Stimulated activated effector memory CD8-positive, alpha-beta T cell treated with anti-CD3 and anti-CD28 coated beads, Interleukin-12 subunit alpha, Interleukin-12 subunit beta, amount 100 ng/mL, for 72 hours (primary cell): Measurements from ENCODE around the gene DNAH9.
"Not testable (repeated sequence)": the region's sequence is repeated elsewhere in the genome, so short reads cannot be mapped to it uniquely, and the experiment has no call there.

Source experiments
- ATAC-seq: fragments of 150-1000 bp; cut with Tn5 transposase; 2 replicates; pipeline ENCODE4 v1.10.0; 2021
- DNase-seq, 2 donors: peaks; one replicate each; pipeline ENCODE4 v3.0.0; 2021 to 2022; ENCODE audit warnings: low spot score in 2 of 2
- H3K27ac Mint-ChIP-seq: one replicate; pipeline ENCODE4 v1.8.0; 2022; ENCODE audit warnings: mild to moderate bottlenecking, mixed read lengths
- H3K36me3 Mint-ChIP-seq: one replicate; pipeline ENCODE4 v1.8.0; 2022; ENCODE audit warnings: mild to moderate bottlenecking, mixed read lengths
- H3K4me1 Mint-ChIP-seq: one replicate; pipeline ENCODE4 v1.8.0; 2022; ENCODE audit warnings: mixed read lengths
- H3K4me3 Mint-ChIP-seq: one replicate; pipeline ENCODE4 v1.8.0; 2022; ENCODE audit warnings: mild to moderate bottlenecking, mixed read lengths
- H3K9me3 Mint-ChIP-seq: one replicate; pipeline ENCODE4 v1.8.0; 2022; ENCODE audit warnings: mixed read lengths

Gene DNAH9

GRCh38 chr17:11950771-11951519, 352.7 kb downstream of the DNAH9 start:
- Mint-ChIP-seq H3K4me3 (no peak overlapping the region), H3K9me3 (peaks cover 4% of the 10 kb centered on the region), H3K27ac (no peak overlapping the region), H3K36me3 (no peaks in the 10 kb centered on the region), H3K4me1 (no peaks in the 10 kb centered on the region)
- no peak for DNase-seq
- no peak for ATAC-seq

- ATAC-seq (no peak), DNase-seq (no peak)
- Mint-ChIP-seq H3K4me3 (no peak overlapping the region), H3K27ac (no peak overlapping the region), H3K4me1 (no peaks in the 10 kb centered on the region), H3K9me3 (peaks cover 6% of the 10 kb centered on the region), H3K36me3 (peaks cover 5% of the 10 kb centered on the region)
Observed at GRCh38 chr17:11952610-11953009, 354.3 kb downstream of the DNAH9 start.

- H3K4me1 Mint-ChIP-seq: no peaks in the 10 kb centered on the region
- H3K9me3 Mint-ChIP-seq: peaks cover 6% of the 10 kb centered on the region
- H3K4me3 Mint-ChIP-seq: no peak overlapping the region
- H3K36me3 Mint-ChIP-seq: peaks cover 7% of the 10 kb centered on the region
- no peak for DNase-seq
- ATAC-seq: no peak
- no peak overlapping the region for H3K27ac Mint-ChIP-seq
Observed at GRCh38 chr17:11953924-11954323, 355.7 kb downstream of the DNAH9 start.

GRCh38 chr17:11954936-11955335, 356.7 kb downstream of the DNAH9 start:
- ATAC-seq (no peak), DNase-seq (no peak)
- no peak overlapping the region for H3K27ac Mint-ChIP-seq
- peaks cover 6% of the 10 kb centered on the region for H3K9me3 Mint-ChIP-seq
- no peak overlapping the region for H3K4me3 Mint-ChIP-seq
- peaks cover 7% of the 10 kb centered on the region for H3K36me3 Mint-ChIP-seq
- H3K4me1 Mint-ChIP-seq: no peaks in the 10 kb centered on the region

GRCh38 chr17:11969565-11969964, 371.3 kb downstream of the DNAH9 start:
- no peaks in the 10 kb centered on the region for H3K4me1 Mint-ChIP-seq
- DNase-seq: no peak
- ATAC-seq: no peak
- no peak overlapping the region for H3K4me3 Mint-ChIP-seq
- no peak overlapping the region for H3K27ac Mint-ChIP-seq
- H3K9me3 Mint-ChIP-seq: peaks cover 39% of the 10 kb centered on the region
- H3K36me3 Mint-ChIP-seq: no peaks in the 10 kb centered on the region

- not testable (repeated sequence) for H3K36me3 Mint-ChIP-seq, H3K4me3 Mint-ChIP-seq
Observed at GRCh38 chr17:11972741-11973140, 374.5 kb downstream of the DNAH9 start.

GRCh38 chr17:11979795-11980194, 381.5 kb downstream of the DNAH9 start:
- Mint-ChIP-seq H3K4me1 (peaks cover 11% of the 10 kb centered on the region), H3K27ac (no peak overlapping the region), H3K36me3 (peaks cover 56% of the 10 kb centered on the region), H3K9me3 (no peaks in the 10 kb centered on the region), H3K4me3 (no peak overlapping the region)
- no peak for DNase-seq
- ATAC-seq: no peak

More at GRCh38 chr17:11972741-11973140, 374.5 kb downstream of the DNAH9 start:
- Mint-ChIP-seq H3K9me3 (peaks cover 14% of the 10 kb centered on the region), H3K4me1 (peaks cover 13% of the 10 kb centered on the region)
- not testable (repeated sequence) for H3K27ac Mint-ChIP-seq, ATAC-seq, DNase-seq

GRCh38 chr17:11980813-11981212, 382.5 kb downstream of the DNAH9 start:
- ATAC-seq (no peak), DNase-seq (no peak)
- Mint-ChIP-seq H3K9me3 (no peaks in the 10 kb centered on the region), H3K36me3 (peaks cover 57% of the 10 kb centered on the region), H3K4me1 (peaks cover 4% of the 10 kb centered on the region), H3K27ac (no peak overlapping the region), H3K4me3 (no peak overlapping the region)

- Mint-ChIP-seq H3K9me3 (no peaks in the 10 kb centered on the region), H3K27ac (no peak overlapping the region), H3K36me3 (peaks cover 57% of the 10 kb centered on the region), H3K4me3 (no peak overlapping the region), H3K4me1 (no peaks in the 10 kb centered on the region)
- DNase-seq (no peak), ATAC-seq (no peak)
Observed at GRCh38 chr17:11981862-11982261, 383.6 kb downstream of the DNAH9 start.

GRCh38 chr17:11986179-11986941, 388.1 kb downstream of the DNAH9 start:
- Mint-ChIP-seq H3K4me3 (no peak overlapping the region), H3K4me1 (peaks cover 11% of the 10 kb centered on the region), H3K27ac (no peak overlapping the region), H3K9me3 (no peaks in the 10 kb centered on the region), H3K36me3 (peaks cover 53% of the 10 kb centered on the region)
- ATAC-seq (no peak), DNase-seq (no peak)

- Mint-ChIP-seq H3K9me3 (no peaks in the 10 kb centered on the region), H3K4me1 (peaks cover 11% of the 10 kb centered on the region), H3K27ac (no peak overlapping the region), H3K4me3 (no peak overlapping the region), H3K36me3 (peaks cover 52% of the 10 kb centered on the region)
- no peak for ATAC-seq
- no peak for DNase-seq
Observed at GRCh38 chr17:11986942-11987329, 388.7 kb downstream of the DNAH9 start.

GRCh38 chr17:11990363-11990983, 392.2 kb downstream of the DNAH9 start:
- no peaks in the 10 kb centered on the region for H3K9me3 Mint-ChIP-seq
- no peak overlapping the region for H3K4me3 Mint-ChIP-seq
- peak overlapping the region; percentile 44 for H3K27ac Mint-ChIP-seq
- H3K36me3 Mint-ChIP-seq: peaks cover 31% of the 10 kb centered on the region
- DNase-seq (no peak), ATAC-seq (no peak)
- H3K4me1 Mint-ChIP-seq: peaks cover 11% of the 10 kb centered on the region

- no peak overlapping the region for H3K4me3 Mint-ChIP-seq
- H3K36me3 Mint-ChIP-seq: peaks cover 31% of the 10 kb centered on the region
- peak overlapping the region; percentile 44 for H3K27ac Mint-ChIP-seq
- ATAC-seq (no peak), DNase-seq (no peak)
- peaks cover 11% of the 10 kb centered on the region for H3K4me1 Mint-ChIP-seq
- H3K9me3 Mint-ChIP-seq: no peaks in the 10 kb centered on the region
Observed at GRCh38 chr17:11991461-11991860, 393.2 kb downstream of the DNAH9 start.

GRCh38 chr17:11996722-11997146, 398.5 kb downstream of the DNAH9 start:
- ATAC-seq (peak; percentile 60), DNase-seq (no peak)
- peaks cover 8% of the 10 kb centered on the region for H3K4me1 Mint-ChIP-seq
- peak overlapping the region; percentile 86 for H3K4me3 Mint-ChIP-seq
- H3K36me3 Mint-ChIP-seq: no peaks in the 10 kb centered on the region
- H3K9me3 Mint-ChIP-seq: peaks cover 4% of the 10 kb centered on the region
- peak overlapping the region; percentile 91 for H3K27ac Mint-ChIP-seq

- Mint-ChIP-seq H3K9me3 (peaks cover 4% of the 10 kb centered on the region), H3K36me3 (no peaks in the 10 kb centered on the region), H3K4me3 (peak within 1 kb of the TSS; percentile 86), H3K4me1 (peaks cover 8% of the 10 kb centered on the region), H3K27ac (peak within 1 kb of the TSS; percentile 91)
- ATAC-seq (peak; percentile 98), DNase-seq (peak; percentile 93 to 95)
Observed at GRCh38 chr17:11997147-11997971, 399.1 kb downstream of the DNAH9 start, which contains the start of gene ZNF18. ZNF18 (minus strand) TSS chr17:11997475; CDS start chr17:11992829, 4,646 bp downstream.
